ENCODE results near the gene MYPOP.

GRCh38 chr19:45883586-45883880 is 18.9 kb downstream of the MYPOP start:
- TF ChIP-seq, protein P1, sequence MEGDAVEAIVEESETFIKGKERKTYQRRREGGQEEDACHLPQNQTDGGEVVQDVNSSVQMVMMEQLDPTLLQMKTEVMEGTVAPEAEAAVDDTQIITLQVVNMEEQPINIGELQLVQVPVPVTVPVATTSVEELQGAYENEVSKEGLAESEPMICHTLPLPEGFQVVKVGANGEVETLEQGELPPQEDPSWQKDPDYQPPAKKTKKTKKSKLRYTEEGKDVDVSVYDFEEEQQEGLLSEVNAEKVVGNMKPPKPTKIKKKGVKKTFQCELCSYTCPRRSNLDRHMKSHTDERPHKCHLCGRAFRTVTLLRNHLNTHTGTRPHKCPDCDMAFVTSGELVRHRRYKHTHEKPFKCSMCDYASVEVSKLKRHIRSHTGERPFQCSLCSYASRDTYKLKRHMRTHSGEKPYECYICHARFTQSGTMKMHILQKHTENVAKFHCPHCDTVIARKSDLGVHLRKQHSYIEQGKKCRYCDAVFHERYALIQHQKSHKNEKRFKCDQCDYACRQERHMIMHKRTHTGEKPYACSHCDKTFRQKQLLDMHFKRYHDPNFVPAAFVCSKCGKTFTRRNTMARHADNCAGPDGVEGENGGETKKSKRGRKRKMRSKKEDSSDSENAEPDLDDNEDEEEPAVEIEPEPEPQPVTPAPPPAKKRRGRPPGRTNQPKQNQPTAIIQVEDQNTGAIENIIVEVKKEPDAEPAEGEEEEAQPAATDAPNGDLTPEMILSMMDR (IDR thresholded peaks at IDR 0.05; ENCODE audit: low read depth, low read length, poor library complexity, severe bottlenecking) = no peak
- TF ChIP-seq EZH2phosphoT487 (IDR thresholded peaks at IDR 0.05; ENCODE audit: borderline replicate concordance, low read length) = no peak

Data from DOHH2 (cell line).